HG03342 (cell line): ENCODE results near the gene TAF15.

Experiments used
- ATAC-seq: cut with Tn5 transposase; IDR thresholded peaks from one replicate; pipeline ENCODE4 v1.9.1; 2021; ENCODE audit warnings: mild to moderate bottlenecking, moderate library complexity; ENCODE audit not compliant: unreplicated experiment

TAF15 gene

DNA sequence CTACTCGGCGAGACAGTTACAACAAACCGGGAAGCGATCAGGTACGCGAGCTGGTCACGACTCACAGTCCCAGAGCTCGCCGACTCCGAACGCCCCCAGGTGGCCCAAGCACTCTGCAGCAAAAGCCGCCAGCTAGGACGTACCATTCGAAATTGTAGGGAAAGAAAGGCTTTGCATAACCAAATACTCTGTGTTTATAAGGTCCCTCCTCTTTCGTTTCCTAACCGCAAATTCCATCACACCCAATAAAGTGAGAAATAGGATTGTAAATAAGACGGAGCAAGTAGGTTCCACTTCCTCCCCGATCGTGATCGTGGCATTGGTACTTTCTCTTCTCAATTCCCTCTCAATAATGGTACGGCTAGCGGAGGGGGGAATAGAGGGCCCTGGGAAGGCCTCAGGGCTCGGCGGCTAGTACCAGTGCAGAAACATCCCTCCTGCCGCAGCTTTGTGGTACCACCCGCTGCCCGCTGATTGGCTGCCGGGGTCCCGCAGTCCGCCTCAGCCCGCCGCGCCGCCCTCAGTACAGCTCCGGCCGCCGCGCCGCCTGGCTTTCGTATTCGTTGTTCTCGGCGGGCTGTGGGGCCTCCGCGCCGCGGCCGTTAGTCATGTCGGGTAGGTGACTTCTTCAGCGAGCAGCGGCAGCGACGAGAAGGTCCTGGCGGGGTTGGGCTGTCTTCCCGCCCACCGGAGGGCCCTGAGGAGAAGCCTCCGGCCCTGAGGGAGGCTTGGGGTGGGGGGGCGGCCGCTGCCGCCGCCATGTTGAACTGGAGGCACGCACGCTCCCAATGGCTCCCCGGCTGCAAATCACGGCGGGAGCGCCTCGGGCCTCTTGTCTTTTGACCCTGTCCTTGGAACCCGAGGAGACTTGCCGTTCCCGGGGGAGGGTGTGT, at the start of gene TAF15:
TAF15 (plus strand) TSS at position 523 of the 893 bp plus-strand sequence; CDS start at position 609, 86 bp downstream.
- ATAC-seq: peak; percentile 87

DNA sequence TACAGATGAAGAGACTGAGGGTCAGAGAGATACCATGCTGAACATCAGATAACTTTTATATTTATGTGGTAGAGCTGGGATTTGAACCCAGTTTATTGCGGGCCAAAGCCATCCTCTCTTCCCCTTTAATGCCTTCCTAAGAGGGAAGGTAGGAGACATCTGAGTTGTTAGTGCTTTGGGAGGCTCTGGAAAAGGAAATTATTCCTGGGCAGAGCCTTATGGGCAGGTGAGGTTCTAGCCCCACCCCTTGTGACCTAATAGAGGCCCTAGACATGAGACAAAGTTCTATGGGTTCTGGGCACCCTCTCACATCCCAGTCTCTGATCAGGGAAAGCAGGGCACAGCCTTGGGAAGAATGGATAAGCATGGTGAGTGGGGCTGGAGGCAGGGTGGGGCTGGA, 48.7 kb upstream of the TAF15 start, which contains the start of gene C17orf50:
C17orf50 (plus strand) TSS at position 301 of the 400 bp plus-strand sequence; CDS start at position 356, 55 bp downstream.
- ATAC-seq: no peak

DNA sequence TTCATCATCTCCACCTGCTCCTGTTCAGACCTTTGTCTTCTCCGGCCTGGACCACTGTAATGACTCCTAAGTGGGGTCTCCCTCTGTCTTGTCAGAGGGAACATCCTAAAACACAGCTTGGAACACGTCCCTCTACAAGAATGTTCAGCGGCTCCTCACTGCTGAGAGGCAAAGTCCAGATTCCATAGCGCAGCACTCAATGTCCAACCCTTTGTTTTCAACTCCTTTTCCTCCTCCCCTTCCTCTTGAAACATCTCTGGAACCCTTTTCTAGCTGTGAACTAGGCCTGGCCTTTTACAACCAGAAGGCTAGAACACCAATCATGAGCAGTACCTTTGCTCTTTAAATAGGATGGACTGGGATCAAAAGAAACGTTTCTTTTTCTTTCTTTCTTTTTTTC, 47.7 kb upstream of the TAF15 start:
- no peak for ATAC-seq

DNA sequence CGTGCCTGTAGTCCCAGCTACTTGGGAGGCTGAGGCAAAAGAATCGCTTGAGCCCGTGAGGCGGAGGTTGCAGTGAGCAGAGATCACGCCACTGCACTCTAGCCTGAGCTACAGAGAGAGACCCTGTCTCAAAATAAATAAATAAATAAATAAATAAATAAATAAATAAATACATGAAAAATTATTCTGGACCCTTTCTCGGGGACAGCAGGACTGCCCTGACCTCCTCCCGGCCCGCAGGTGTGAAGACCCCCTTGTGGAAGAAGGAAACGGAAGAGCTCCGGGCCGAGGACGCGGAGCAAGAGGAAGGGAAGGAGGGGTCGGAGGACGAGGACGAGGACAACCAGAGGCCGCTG, 45.5 kb upstream of the TAF15 start:
- ATAC-seq: no peak

DNA sequence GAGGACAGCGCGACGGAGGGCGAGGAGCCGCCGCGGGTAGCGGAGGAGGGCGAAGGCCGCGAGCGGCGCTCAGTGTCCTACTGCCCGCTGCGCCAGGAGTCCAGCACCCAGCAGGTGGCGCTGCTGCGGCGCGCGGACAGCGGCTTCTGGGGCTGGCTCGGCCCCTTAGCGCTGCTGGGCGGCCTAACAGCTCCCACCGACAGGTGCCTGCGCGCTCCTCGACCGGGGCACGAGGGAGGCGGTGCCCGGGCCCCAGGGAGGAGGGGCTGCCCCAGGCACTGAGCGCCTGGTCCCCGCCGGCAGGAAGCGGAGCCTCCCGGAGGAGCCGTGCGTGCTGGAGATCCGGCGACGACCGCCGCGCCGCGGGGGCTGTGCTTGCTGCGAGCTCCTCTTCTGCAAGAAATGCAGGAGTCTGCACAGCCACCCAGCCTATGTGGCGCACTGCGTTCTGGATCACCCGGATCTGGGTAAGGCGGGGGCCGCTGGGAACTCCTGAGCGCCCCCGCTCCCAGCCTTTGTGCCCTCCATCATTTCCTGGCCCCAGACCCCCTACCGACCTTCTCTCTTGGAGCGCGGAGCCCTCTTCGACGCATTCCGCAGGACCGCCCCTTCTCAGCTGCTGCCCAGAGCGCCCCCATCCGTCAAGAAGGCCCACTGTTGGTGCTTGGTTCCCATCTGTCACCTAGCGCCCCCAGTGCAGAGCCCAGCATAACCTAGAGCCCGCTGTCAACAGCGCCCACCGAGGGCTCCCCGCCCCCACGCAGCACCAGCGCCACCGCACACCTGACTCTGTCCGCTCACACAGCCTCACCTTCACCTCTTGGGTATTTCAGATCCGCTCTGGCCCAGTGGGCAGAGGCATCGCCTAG, 44.9 kb upstream of the TAF15 start:
- ATAC-seq: peak; percentile 89

DNA sequence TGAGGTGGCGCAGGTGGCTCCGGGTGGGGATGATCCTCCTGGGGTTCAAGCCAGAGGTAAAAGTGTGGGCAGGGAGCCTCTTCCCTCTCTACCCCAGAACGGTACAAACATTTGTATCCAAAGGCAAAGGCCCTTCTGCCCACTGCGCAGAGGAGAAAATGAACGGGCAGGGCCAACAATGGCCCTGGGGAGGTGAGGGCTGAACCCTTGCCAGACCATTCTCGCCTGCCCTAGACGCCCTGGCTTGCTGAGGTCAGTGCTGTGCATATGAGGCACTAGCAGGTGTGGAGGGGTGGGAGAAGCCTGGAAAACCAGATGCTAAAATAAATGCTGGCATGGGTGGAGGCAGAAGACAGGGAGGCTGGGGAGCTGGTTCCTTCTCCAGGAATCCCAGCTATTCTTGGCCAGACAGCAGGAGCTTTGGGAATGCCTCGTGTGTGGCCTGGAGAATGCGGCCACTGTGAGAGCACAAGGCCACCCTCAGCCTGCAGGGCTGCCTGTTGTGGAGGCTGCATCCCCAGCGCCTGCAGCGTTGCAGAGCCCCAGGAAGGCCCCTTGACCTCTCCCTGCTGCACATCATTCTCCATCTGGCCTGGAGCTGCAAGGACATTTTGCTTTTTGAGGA, 44.1 kb upstream of the TAF15 start:
- ATAC-seq: no peak

DNA sequence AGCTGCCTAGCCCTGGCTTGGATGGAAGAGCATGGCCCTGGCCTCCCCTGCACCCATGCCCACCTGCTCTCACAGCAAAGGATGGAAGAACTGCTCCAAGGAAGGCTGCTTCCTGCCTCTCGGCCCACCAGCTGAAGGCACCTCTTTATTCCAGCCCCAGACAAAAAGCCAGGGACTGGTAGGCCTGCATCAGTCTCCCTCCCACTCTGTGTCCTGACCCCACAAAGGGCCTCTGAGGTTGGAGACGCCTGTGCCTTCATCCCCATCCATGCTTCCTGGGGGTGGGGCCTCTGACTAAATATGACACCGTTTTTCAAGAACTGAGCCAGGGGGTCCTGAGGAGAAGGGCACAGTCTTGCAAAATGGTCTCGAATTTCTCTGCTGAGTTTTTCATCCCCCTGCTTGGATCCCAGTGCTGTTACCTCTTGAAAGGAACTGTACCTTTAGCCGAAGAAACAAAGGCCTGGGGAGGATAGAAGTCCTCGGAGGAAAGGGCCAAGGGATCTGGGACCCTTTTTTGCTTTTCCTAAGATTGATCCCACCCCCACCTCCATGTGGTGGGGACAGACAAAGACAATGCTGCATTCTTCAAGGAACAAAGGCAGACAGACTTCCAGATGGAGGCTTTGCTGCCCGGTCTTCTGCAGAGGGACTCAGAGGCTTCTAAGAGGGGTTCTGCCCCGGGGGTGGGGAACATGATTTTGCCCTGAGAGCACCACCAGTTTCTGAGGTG, 43.4 kb upstream of the TAF15 start:
- no peak for ATAC-seq

DNA sequence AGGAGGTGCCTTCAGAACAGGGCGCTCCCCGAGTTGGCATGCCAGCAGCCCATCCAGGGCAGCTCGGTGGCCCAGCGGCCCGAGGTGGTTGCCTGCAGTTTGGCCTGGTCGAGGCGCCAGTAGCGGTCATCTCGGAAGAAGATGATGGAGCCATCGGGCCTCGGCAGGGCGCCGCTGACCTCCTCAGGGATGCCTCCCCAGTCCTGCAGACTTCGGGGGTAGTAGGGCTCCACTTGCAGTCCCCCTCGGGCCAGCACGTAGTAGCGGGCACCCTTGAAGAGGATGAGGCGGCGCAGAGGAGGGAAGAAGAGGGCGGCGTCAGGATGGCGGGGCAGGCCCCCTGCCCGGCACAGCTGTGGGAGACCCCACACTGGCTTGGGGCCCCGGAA, 42.8 kb upstream of the TAF15 start:
- no peak for ATAC-seq

DNA sequence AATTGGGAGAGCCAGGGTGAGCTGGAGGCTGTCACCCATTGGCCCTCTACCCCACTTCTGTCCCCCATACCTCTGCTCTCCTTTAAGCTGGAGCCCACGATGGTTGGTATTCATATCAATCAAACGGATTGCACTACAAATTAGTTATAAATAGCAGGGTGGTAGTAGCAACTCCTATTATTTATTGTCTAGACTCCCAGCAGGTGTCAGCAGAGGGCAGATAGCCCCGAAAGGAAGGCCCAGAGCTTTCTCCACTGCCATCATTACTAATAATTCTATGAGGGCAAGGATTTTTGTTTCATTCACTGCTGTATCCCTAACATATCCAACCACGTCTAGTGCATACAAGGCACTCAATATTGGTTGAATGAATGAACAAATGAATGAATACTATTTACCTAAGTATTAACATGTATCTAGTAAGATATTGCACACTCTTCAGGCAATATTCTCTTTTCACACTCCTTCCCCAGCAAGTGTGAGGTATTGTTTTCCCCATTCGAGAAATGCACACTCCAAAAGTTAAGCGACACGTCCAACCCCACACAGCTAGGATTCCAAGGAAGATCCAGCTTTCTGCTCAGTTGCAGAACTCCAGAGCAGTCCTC, 42.3 kb upstream of the TAF15 start:
- ATAC-seq: no peak

DNA sequence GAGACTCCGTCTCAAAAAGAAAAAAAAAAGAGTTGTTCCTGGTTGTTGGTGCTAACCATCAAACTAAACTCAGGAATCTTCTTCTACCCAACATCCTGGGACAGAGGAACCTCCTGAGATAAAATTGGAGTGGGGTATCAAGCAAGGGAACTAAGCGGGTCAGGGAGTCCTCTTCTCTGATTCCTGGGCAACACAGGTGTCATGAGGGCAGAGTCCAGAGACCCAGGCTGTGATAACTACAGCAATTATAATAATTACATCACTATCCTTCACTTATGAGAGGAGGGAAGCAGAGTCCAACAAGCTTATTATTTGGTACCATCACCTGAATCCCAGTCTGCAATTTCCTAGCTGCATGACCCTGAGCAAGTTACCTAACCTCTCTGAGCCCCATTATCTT, 40.5 kb upstream of the TAF15 start:
- ATAC-seq: no peak

DNA sequence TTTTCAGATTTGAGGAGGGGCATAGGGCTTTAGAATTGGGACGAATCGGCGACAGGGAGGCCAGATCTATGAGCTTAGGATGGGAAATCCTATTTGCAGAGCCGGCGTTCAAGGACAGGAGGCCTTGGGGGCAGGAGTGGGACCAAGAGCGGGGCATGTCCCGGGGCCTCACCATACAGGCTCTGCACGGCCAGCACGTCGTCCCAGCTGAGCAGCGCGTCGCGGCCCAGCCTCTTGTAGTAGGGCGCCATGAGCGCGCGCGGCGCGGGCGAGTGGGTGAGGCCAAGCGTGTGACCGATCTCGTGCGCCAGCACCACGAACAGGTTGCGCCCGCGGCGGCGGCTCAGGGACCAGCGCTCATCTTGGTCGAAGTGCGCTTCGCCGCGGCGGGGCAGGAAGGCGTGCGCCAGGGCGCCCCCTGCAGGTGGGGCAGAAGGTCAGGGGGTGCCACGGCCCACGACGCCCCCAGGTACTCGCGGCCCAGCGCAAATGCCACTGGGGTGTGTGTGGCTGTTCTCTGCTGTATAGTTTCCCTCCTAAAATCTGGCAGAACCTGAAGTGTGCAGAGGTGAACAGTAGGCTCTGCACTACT, 39.3 kb upstream of the TAF15 start:
- ATAC-seq: no peak

DNA sequence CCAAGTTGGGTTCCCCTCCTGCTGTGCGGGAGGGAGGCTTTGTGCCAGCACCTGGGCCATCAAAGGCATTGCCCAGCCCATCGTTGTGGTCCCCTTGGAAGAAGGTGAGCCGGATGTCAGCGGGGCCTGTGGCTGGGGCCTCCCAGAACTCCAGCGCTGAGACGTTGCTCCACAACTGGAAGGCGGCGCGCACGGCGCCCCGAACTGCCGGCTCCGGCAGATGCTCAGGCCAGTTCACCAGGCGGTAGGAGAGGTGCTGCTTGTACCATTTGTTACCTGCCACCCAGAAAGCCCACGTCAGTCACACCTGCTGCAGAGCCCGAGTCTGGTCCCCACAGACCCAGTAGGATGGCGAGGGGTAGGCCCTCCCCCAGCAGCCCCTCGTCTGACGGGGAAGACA, 36.2 kb upstream of the TAF15 start:
- ATAC-seq: no peak

DNA sequence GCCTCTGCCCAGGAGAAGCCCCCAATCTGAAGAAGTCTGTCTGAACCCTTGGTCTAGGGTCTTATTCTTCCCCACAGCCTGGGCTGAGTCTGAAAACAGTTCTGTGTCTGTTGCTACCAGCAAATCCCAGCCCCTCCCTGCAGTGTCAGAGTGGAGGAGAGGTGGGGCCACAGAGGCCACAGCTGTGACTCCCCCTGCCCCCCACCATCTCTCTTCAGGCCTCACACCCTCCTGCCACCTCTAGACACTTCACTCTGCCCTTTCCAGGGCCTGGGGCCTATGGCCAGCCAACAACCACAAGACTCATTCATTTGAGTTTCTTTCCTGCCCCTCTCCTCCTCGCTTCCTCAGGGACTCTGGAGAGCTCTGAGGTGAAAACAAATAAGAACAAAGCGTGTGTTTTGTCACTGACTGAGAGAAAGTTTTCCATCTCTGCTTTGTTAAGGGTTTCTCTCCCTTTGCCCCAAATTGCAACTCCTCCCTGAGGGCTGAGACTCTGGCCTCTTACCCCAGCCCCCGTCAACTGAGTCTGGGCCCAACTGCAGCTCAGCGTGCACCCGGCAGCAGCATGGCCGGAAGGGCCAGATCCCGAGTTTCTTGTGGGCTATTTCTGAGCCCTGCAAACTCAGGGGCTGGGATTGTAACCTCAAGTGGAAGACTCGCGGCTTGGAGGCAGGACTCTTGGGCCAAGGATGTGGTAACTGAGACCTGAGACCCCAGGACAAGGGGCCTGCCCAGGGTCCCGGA, 35.4 kb upstream of the TAF15 start:
- no peak for ATAC-seq

DNA sequence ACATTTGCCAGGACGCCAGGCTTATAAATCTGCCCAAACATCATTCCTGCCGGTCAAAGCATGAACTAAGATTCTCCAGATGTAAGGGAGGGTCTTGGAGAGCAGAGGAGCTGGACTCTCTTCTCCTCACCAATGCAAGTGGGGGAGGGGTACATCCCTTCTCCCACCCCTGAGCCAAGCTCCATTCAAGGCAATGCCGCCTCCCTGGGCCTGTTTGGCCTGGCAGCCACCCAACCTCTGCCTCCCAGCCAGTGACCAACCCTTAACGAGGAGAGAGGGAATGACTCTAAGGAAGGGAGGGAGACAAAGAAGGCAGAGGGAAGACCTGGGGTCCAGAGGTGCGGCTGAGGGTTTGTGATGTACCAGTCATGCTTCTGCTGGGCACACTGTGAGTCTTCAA, 34.8 kb upstream of the TAF15 start:
- ATAC-seq: no peak

DNA sequence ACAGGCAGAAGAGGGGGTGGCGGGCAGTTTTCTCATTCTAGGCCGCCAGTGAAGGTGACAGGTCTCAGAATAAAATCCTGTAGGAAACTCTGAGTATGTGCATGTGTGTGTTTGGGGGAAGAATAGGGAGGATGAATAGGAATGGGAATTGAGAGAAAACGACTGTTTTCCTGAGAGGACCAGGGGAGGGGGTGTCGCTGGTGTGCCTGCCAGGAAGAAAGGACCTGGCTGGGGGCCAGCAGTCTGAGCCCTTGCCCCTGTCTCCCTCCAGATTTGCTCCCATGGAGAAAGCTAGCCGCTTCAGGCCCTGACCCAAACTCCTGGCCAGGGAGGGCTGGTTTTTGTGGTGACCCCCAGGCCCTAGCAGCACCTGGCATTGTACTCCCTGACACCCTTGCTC, 34.2 kb upstream of the TAF15 start:
- ATAC-seq: no peak

DNA sequence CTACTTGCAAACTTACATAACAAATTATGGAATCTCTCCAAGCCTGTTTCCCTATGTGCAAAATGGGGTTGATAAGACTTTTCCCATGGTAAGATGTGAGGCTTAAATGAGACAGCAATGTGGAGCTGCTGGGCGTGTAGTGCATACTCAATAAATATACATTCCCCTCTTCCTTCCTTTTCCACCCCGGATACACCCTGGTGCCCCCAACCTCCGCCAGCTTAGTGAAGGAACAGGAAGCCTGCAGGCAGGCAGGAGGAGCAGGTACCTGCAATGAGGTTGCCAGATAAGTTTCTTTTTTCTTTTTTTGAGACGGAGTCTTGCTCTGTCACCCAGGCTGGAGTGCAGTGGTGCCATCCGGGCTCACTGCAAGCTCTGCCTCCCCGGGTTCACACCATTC, 33.7 kb upstream of the TAF15 start:
- no peak for ATAC-seq

DNA sequence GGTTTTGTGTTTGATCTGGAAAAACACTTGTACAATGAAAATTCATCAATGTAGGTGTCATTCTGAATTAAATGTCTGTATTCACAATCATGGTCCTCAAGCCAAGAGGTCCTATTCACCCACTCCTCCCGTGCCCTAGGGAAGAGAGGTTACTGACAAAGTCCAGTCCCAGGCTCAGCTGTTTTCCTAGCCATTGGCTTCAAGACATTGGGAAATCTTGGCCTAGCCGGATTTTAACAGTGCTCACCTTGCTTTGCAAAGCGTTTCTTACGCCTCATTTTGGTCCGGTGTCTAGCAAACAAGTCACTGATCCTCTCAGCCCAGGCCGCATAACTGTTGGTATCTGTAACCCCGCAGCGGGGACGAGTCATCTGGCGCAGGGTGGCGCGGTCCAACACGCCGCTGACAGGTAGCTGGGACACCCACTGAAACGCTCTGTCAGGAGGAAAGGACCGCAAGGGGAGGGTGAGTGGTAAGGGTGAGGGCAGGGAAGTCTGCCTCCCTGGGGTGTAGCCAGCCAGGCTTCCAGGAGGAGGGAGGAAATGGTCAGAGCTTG, 30.6 kb upstream of the TAF15 start:
- no peak for ATAC-seq

DNA sequence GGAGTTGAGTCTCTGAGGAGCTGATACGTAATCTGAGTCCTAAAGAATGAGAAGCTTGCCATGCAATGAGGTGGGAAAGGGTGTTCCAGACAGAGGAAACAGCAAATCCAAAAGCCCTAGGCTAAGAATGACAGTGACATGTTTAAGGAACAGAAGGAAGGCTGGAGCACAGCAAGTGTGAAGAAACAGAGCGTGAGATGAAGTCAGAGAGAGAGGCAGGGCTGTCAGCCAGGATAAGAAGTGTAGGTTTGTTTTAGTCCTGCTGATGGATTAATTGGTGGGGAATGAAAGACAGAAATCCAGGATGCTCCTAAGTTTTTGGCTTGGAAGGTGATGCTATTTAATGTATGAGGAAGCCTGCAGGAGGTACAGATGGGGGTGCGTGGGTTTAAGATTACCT, 28.3 kb upstream of the TAF15 start:
- ATAC-seq: no peak

DNA sequence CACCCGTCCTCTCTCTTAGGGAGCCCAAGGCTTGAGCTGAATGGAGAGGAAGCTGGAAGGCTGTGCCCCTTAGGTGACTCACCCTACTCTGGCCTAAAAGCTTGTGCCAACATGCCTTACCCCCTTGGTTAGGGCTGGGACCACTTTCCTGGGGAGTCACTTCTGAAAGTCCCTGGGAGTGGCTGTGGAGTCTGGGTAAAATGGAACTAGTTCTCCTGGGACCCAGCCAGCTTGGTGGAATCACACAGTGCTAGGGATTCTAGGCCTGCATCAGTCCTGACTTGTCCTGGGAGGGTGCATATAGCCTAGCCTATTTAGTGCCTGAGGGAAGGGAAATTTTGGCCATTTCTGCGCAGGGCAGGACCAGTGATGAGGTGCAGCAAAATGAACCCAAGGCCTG, 24.4 kb upstream of the TAF15 start:
- ATAC-seq: no peak
